Thymus (tissue), 11 donors: Measurements from ENCODE around the gene RFPL2. TPM values are rescaled to one million over a fixed set of nuclear protein-coding genes. Genes with fewer than 3 reads are reported as not detected.
A peak's percentile ranks its signal among the peaks of the same experiment; 100 is the strongest.

Experiments used
- DNase-seq, 9 donors: peaks; one replicate each; pipeline ENCODE4 v3.0.0-alpha.2; 2013; ENCODE audit warnings: low spot score in 9 of 9, low read depth in 6 of 9, missing footprints in 1 of 9
- H3K27ac ChIP-seq, 2 donors: one replicate each; pipeline ENCODE4 v1.5.1; 2013; ENCODE audit warnings: control low read depth in 1 of 2, low read depth in 1 of 2, low read length in 1 of 2, mild to moderate bottlenecking in 1 of 2, moderate library complexity in 1 of 2
- H3K27me3 ChIP-seq, 2 donors: one replicate each; pipeline ENCODE4 v1.5.1; 2013; ENCODE audit warnings: low read length in 1 of 2; ENCODE audit not compliant: control insufficient read depth in 2 of 2, insufficient read depth in 1 of 2
- H3K36me3 ChIP-seq, 2 donors: one replicate each; pipeline ENCODE4 v1.5.1; 2013; ENCODE audit warnings: low read length in 1 of 2, mild to moderate bottlenecking in 1 of 2, moderate library complexity in 1 of 2; ENCODE audit not compliant: control insufficient read depth in 2 of 2, insufficient read depth in 2 of 2
- H3K4me1 ChIP-seq, 2 donors: one replicate each; pipeline ENCODE4 v1.5.1; 2013; ENCODE audit warnings: low read length in 2 of 2; ENCODE audit not compliant: control insufficient read depth in 2 of 2, insufficient read depth in 2 of 2
- H3K4me3 ChIP-seq, 2 donors: one replicate each; pipeline ENCODE4 v1.5.1; 2013; ENCODE audit warnings: low read length in 2 of 2, control low read depth in 1 of 2, mild to moderate bottlenecking in 1 of 2
- H3K9me3 ChIP-seq, 2 donors: one replicate each; pipeline ENCODE4 v1.5.1; 2013; ENCODE audit warnings: low read length in 1 of 2, mild to moderate bottlenecking in 1 of 2; ENCODE audit not compliant: control insufficient read depth in 2 of 2, insufficient read depth in 1 of 2
- WGBS: extraction: QIAGEN DNeasy Blood & Tissue Kit; methylation state at CpG from one replicate; pipeline ENCODE4 v1.1.7; 2013; 5-methylcytosine and 5-hydroxymethylcytosine counted together
- polyA plus RNA-seq: library from polyadenylated mRNA; stranded (reverse); fragments of 200-250 nt; gene quantifications from one replicate; pipeline ENCODE4 v1.2.3, GENCODE V29; 2013
- total RNA-seq: library from RNA; stranded (reverse); fragments of 120-200 nt; gene quantifications from one replicate; pipeline ENCODE4 v1.2.4, GENCODE V29; 2013
- donor health status: healthy.

RFPL2 gene
- total and polyA plus RNA-seq, 2 donors = 0.19 to 0.23 TPM

GRCh38 chr22:32208681-32209080 lies 3.8 kb upstream of the RFPL2 start:
- H3K27ac ChIP-seq = no peak overlapping the region
- 95% methylated on average over 3 of the region's 3 CpGs for WGBS
- H3K4me1 ChIP-seq = no peaks in the 10 kb centered on the region
- peaks cover 16 to 19% of the 10 kb centered on the region in 2 donors for H3K27me3 ChIP-seq
- H3K4me3 ChIP-seq = no peak overlapping the region
- H3K9me3 ChIP-seq = no peaks in the 10 kb centered on the region
- no peaks in the 10 kb centered on the region for H3K36me3 ChIP-seq
- no peak for DNase-seq

- Histone ChIP-seq H3K4me1 (no peaks in the 10 kb centered on the region), H3K27me3 (peaks cover 21 to 26% of the 10 kb centered on the region in 2 donors), H3K27ac (no peak overlapping the region), H3K4me3 (no peak overlapping the region), H3K9me3 (no peaks in the 10 kb centered on the region), H3K36me3 (no peaks in the 10 kb centered on the region)
- DNase-seq = no peak
- WGBS = 91% methylated on average over 4 of the region's 4 CpGs
These were observed 3.2 kb upstream of the RFPL2 start for GRCh38 chr22:32207971-32208480.

DNA sequence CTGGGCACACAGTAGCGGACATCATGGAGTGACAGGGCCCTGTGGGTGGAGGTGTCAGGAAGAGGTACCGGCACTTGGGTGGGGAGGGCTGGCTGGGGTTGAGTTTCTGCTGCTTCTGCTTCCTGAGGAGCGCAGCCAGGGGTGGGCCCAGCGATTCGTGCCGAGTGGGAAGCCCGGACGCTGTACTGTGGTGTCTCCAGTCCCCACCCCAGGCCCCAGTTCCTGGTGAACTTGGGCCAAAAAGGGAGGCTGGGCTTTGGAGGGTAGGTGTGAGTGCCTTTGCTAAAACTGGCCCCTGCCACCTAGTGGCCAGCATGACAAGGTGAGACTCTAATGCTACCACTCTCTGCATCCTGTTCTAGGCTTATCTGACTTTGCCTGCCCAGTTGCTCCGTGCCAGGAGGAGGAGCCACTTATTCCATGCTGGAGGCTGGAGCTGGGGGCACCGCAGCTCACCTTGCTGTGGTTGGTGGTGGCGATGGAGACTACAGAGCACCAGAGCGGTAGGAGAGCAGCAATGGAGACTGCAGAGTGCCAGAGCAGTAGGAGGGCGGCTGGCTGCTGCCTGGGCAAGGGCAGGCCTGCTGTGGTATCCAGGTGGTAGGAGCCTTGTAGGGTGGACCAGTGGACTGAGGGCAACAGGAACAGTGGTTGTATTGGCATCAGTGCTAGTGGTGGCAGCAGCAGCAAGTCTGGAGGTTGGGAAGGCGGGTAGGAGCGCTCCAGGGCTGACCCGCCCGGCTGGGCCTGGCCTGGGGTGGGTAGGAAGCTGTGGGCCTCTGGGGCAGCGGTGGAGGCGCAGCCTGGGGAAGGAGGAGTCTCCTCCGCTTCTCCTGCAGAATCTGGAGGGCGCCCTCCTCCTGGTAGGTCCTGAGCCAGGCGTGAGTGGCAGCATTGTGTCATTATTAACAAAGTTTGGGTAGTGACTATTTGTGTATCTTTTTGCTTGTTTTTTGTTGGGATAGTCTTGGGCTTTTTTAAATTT lies 2.2 kb upstream of the RFPL2 start:
- H3K36me3 ChIP-seq = no peaks in the 10 kb centered on the region
- H3K4me3 ChIP-seq = no peak overlapping the region
- H3K27me3 ChIP-seq = peaks cover 29 to 35% of the 10 kb centered on the region in 2 donors
- H3K27ac ChIP-seq = no peak overlapping the region
- peak in 1 of 9 donors; percentile 24 for DNase-seq
- no peaks in the 10 kb centered on the region for H3K9me3 ChIP-seq
- H3K4me1 ChIP-seq = no peaks in the 10 kb centered on the region
- WGBS = 67% methylated on average over 22 of the region's 22 CpGs

DNA sequence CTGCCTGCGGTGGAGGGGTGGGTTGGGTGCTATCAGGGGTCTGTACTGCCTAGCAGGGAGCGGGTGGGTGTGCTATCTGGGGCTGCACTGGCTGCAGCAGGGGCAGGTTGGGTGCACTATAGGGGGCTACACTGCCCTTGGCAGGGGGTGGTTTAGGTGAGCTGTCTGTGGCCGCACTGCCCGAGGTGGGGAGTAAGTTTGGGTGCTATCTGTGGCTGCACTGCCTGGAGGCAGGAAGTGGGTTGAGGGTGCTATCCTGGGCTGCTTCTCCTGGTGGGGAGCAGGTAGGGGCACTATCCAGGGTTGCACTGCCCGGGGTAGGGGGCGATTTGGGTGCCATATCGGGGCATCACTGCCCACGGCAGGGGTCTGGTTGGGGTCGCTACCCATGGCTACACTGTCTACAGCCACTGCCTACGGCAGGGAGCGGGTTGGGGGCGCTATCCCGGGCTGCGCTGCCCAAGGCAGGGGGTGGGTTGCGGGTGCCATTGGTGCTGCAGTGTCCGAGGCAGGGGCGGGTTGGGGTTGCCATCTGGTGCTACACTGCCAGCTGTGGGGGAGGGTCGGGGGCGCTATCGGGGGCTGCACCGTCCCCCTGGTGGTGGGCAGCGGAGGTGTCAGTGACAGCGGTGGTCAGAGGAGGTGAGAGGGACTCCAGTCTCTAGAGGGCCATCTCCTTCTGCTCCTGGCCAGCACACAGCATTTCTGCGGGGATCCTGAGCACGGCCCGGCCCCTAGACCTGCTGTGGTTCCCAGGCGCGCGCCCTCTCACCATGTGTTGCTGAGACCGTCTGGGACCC lies 1.3 kb upstream of the RFPL2 start:
- H3K36me3 ChIP-seq = no peaks in the 10 kb centered on the region
- no peak overlapping the region for H3K27ac ChIP-seq
- H3K27me3 ChIP-seq = peaks cover 34 to 41% of the 10 kb centered on the region in 2 donors
- no peaks in the 10 kb centered on the region for H3K4me1 ChIP-seq
- no peaks in the 10 kb centered on the region for H3K9me3 ChIP-seq
- WGBS = 88% methylated on average over 30 of the region's 30 CpGs
- no peak for DNase-seq
- H3K4me3 ChIP-seq = no peak overlapping the region

DNA sequence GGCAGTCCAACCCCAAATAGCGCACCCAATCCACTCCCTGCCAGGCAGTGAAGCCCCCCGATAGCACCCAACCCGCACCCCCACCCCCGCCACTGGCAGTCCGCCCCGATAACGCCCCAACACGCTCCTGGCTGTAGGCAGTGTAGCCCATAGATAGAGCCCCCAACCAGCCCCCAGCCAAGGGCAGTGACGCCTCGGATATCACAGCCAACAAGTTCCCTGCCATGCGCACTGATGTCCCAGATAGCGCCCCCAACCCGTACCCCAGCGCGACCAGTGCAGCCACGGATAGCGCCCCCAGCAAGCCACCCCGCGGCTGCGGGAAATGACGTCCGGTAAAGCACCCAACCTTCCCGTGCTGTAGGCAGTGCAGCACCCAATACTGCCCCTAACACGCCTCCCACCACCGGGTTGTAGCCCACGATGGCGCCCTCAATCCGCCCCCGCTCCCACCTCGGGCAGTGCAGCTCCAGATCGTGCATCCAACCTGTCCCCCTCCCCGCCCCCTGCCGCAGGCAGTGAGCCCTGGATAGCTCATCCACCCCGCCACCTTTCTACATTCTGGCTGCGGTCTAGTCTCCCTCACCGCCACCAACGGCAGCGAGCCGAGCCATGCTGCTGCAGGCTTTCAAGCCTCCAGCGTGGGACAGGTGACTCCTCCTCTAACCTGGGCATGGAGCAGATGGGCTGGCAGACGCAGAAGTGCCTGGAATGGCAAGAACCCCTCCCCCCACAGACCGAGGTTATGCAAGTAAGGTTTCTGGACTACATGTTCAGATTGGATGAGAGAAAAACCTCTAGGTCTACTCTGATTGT lies 625 bp downstream of the RFPL2 start:
- WGBS = 48% methylated on average over 42 of the region's 42 CpGs
- peaks cover 34 to 41% of the 10 kb centered on the region in 2 donors for H3K27me3 ChIP-seq
- H3K36me3 ChIP-seq = no peaks in the 10 kb centered on the region
- no peaks in the 10 kb centered on the region for H3K4me1 ChIP-seq
- no peak for DNase-seq
- H3K27ac ChIP-seq = no peak overlapping the region
- H3K9me3 ChIP-seq = no peaks in the 10 kb centered on the region
- no peak overlapping the region for H3K4me3 ChIP-seq

DNA sequence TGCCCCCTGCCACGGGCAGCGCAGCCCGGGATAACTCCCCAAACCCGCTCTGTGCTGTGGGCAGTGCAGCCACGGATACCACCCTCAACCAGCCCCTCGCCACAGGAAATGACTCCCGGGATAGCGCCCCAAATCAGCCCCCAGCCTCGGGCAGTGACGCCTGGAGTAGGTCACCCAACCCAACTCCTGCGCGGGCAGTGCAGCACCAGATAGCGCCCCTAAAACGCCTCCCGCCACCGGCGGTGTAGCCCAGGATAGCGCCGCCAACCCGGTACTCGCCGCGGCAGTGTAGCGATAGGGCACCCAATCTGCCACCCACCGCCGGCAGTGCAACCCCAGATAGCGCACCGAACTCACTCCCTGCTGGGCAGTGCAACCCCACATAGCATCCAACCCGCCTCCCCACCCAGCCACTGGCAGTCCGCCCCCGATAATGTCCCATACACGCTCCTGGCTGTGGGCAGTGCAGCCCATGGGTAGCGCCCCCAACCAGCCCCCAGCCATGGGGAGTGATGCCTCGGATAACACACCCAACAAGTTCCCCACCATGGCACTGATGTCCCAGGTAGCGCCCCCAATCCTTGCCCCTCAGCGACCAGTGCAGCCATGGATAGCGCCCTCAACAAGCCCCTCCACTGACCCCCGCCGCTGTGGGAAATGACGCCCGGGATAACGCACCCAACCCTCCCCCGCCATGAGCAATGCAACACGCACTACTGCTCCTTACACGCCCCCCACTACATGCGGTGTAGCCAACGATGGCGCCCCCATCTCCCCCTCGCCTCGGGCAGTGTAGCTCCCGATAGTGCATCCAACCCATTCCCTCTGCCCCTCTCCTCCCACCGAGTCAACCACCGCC lies 1.5 kb downstream of the RFPL2 start:
- no peak for DNase-seq
- WGBS = 42% methylated on average over 53 of the region's 53 CpGs
- peaks cover 34 to 41% of the 10 kb centered on the region in 2 donors for H3K27me3 ChIP-seq
- H3K4me1 ChIP-seq = no peaks in the 10 kb centered on the region
- H3K36me3 ChIP-seq = no peaks in the 10 kb centered on the region
- H3K4me3 ChIP-seq = no peak overlapping the region
- H3K9me3 ChIP-seq = no peaks in the 10 kb centered on the region
- H3K27ac ChIP-seq = no peak overlapping the region

DNA sequence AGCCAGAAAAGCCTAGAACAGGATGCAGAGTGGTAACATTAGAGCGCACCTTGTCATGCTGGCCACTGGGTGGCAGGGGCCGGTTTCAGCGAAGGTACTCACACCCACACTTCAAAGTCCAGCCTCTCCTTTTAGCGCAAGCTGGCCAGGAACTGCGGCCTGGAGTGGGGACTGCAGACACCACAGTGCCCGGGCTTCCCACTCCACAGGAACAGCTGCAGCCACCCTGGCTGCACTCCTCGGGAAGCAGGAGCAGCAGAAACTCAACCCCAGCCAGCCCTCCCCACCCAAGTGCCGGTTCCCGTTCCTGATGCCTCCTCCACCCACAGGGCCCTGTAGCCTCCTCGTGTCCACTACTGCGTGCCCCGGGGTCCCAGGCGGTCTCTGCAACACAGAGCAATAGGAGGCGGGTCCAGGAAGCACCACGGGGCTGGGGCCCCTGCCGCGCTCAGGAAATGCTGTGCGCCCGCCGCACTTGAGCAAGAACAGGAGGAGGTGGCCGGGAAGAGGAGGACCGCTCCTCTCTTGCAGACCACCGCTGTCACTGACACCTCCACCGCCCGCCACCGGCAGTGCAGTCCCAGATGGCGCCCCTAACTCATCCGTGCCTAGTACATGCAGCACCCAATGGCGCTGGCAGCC lies 2.2 kb downstream of the RFPL2 start:
- H3K4me1 ChIP-seq = no peaks in the 10 kb centered on the region
- no peak overlapping the region for H3K4me3 ChIP-seq
- no peak overlapping the region for H3K27ac ChIP-seq
- 7% methylated on average over 29 of the region's 29 CpGs for WGBS
- peak in 1 of 9 donors; percentile 4 for DNase-seq
- H3K9me3 ChIP-seq = no peaks in the 10 kb centered on the region
- peaks cover 34 to 41% of the 10 kb centered on the region in 2 donors for H3K27me3 ChIP-seq
- H3K36me3 ChIP-seq = no peaks in the 10 kb centered on the region

DNA sequence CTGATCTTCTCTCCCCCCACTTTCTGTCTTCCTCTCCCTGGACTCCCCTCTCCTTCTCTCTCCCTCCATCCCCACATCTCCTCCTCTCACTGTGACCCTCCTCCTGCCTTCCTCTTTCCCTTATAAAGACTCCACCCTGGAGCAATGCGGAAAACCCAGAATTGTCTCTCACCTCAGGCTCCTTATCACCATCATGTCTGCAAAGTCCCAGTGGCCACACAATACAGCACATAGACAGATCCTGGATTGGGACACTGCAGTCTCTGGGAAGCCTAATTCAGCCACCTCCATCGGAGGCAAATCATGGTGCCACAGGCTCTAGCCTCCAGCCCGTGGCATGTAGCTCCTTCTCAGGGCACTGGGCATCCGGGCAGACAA lies 2.7 kb downstream of the RFPL2 start:
- Histone ChIP-seq H3K9me3 (no peaks in the 10 kb centered on the region), H3K27ac (no peak overlapping the region), H3K4me3 (no peak overlapping the region), H3K27me3 (peaks cover 34 to 41% of the 10 kb centered on the region in 2 donors), H3K4me1 (no peaks in the 10 kb centered on the region), H3K36me3 (no peaks in the 10 kb centered on the region)
- no peak for DNase-seq
- 31% methylated on average over 4 of the region's 4 CpGs for WGBS
